ENCODE data around the gene COL12A1. TPM values are rescaled to one million over a fixed set of nuclear protein-coding genes. Genes with fewer than 3 reads are reported as not detected.

The COL12A1 gene
- total and polyA plus RNA-seq, 10 of the 15 experiments (the other 5 are each of a cell fraction or from before 2014, with no cell fraction given) = under 0.01 to 0.69 (median 0.11) TPM; not detected in 6

DNA sequence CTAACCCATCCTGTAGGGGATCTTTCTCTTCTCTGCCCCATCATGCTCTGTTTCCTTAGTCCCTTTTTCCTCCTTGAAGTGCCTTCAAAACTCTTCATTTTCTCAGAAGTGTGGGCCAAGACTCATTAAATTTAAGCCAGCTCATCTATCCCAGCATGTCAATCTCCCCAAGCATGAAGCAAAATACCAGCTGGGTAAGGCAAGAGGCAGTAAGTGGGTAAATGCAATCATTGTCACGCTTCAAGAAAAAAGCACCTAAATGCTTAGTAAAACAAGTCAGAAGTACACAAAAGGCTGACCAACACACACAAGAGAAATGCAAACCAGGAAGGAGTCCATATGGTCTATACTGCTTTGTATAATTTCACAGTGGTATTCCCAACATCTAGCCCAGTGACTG is 61.5 kb downstream of the COL12A1 start:
- Histone ChIP-seq H3K36me3 (ENCODE audit: control insufficient read depth in 2 of 2, insufficient read depth in 2 of 2, low read length in 1 of 2) (no peaks in the 10 kb centered on the region), H4K20me1 (ENCODE audit: control insufficient read depth, insufficient read depth) (no peaks in the 10 kb centered on the region), H2AFZ (ENCODE audit: control insufficient read depth, low read depth, low read length) (no peak overlapping the region), H3K4me3 (no peak overlapping the region), H3K4me2 (ENCODE audit: control insufficient read depth, insufficient read depth) (no peak overlapping the region), H3K27ac (ENCODE audit: control insufficient read depth, insufficient read depth) (no peak overlapping the region), H3K27me3 (replicated peaks in 1 of 2; ENCODE audit: control insufficient read depth in 2 of 2, insufficient read depth in 2 of 2, low read length in 1 of 2) (no peaks in the 10 kb centered on the region), H3K79me2 (ENCODE audit: control insufficient read depth, insufficient read depth, low read length) (no peaks in the 10 kb centered on the region), H3K9me3 (replicated peaks; ENCODE audit: control insufficient read depth, insufficient read depth, low read length) (no peaks in the 10 kb centered on the region; the same call in 2 of the 3 replicates), H3K9ac (ENCODE audit: control insufficient read depth, insufficient read depth, low read length) (no peak overlapping the region), H3K4me1 (ENCODE audit: control insufficient read depth, insufficient read depth, low read length) (no peaks in the 10 kb centered on the region; the same call in 1 of the 2 replicates)
- no TSS peak for BruUV-seq (replicated peaks)
- DNase-seq (ENCODE audit: low read depth, low spot score) (no peak), ATAC-seq (no peak), FAIRE-seq (no peak)
- SMC1A ChIA-PET (ENCODE audit: uncharacterized antibody, unreplicated experiment) = interaction anchor here (0.6 kb wide), 1 partner anchor 564 kb away, joined by 3 read pairs; no protein-coding TSS in a partner anchor
- CTCF ChIA-PET = no interaction called here
- WGBS (ENCODE audit: insufficient coverage, insufficient replicate concordance, low lambda C conversion rate, missing lambda C conversion rate) = 0% methylated on average over 1 of the region's 1 CpG
- POLR2A ChIA-PET = no interaction called here
- in situ Hi-C loops (cut with MboI) = no loop called here
- intact Hi-C loops (cut with micrococcal nuclease; ENCODE audit: unreplicated experiment) = no loop called here
- RAD21 ChIA-PET (ENCODE audit: unreplicated experiment) = no interaction called here
- TF ChIP-seq BACH1 (IDR thresholded peaks at IDR 0.05; ENCODE audit: borderline replicate concordance) (no peak), IKZF1 (conservative IDR thresholded peaks at IDR 0.05) (no peak), FOXM1 (IDR thresholded peaks at IDR 0.05; ENCODE audit: low read depth, low read length) (no peak), MXI1 (IDR thresholded peaks at IDR 0.05; ENCODE audit: low read depth, low read length) (no peak), STAT3 (IDR thresholded peaks at IDR 0.05; ENCODE audit: low read depth, low read length) (no peak), EGR1 (IDR thresholded peaks at IDR 0.05; ENCODE audit: borderline replicate concordance in 1 of 2, low read depth in 2 of 2, low read length in 2 of 2) (no peak), USF1 (IDR thresholded peaks at IDR 0.05; ENCODE audit: borderline replicate concordance, extremely low read length, insufficient read depth, low read depth, low read length) (no peak), ZZZ3 (IDR thresholded peaks at IDR 0.05; ENCODE audit: control insufficient read depth, insufficient read length, low read depth) (no peak), TCF7 (IDR thresholded peaks at IDR 0.05; ENCODE audit: borderline replicate concordance) (no peak), TCF3 (IDR thresholded peaks at IDR 0.05; ENCODE audit: borderline replicate concordance, insufficient read depth, low read depth, low read length) (no peak), RAD21 (IDR thresholded peaks at IDR 0.05; ENCODE audit: insufficient read depth, low read depth, low read length) (no peak), ZNF24 (IDR thresholded peaks at IDR 0.05) (no peak), RB1 (IDR thresholded peaks at IDR 0.05; ENCODE audit: borderline replicate concordance) (no peak), MTA2 (IDR thresholded peaks at IDR 0.05; ENCODE audit: low read depth) (no peak), RAD51 (IDR thresholded peaks at IDR 0.05) (no peak), EZH2 (IDR thresholded peaks at IDR 0.05; ENCODE audit: borderline replicate concordance, control insufficient read depth, low read depth, low read length) (no peak)
- TF ChIP-seq, protein P1, sequence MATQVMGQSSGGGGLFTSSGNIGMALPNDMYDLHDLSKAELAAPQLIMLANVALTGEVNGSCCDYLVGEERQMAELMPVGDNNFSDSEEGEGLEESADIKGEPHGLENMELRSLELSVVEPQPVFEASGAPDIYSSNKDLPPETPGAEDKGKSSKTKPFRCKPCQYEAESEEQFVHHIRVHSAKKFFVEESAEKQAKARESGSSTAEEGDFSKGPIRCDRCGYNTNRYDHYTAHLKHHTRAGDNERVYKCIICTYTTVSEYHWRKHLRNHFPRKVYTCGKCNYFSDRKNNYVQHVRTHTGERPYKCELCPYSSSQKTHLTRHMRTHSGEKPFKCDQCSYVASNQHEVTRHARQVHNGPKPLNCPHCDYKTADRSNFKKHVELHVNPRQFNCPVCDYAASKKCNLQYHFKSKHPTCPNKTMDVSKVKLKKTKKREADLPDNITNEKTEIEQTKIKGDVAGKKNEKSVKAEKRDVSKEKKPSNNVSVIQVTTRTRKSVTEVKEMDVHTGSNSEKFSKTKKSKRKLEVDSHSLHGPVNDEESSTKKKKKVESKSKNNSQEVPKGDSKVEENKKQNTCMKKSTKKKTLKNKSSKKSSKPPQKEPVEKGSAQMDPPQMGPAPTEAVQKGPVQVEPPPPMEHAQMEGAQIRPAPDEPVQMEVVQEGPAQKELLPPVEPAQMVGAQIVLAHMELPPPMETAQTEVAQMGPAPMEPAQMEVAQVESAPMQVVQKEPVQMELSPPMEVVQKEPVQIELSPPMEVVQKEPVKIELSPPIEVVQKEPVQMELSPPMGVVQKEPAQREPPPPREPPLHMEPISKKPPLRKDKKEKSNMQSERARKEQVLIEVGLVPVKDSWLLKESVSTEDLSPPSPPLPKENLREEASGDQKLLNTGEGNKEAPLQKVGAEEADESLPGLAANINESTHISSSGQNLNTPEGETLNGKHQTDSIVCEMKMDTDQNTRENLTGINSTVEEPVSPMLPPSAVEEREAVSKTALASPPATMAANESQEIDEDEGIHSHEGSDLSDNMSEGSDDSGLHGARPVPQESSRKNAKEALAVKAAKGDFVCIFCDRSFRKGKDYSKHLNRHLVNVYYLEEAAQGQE (IDR thresholded peaks at IDR 0.05; ENCODE audit: low read depth, low read length) = no peak
